NCI-H2171 (cell line): Measurements from ENCODE around the gene PPP1R12C.

Source experiments
- DNase-seq: peaks from one replicate; lab custom pipeline; 2025; lab: John Stamatoyannopoulos, UW

The PPP1R12C gene

DNA sequence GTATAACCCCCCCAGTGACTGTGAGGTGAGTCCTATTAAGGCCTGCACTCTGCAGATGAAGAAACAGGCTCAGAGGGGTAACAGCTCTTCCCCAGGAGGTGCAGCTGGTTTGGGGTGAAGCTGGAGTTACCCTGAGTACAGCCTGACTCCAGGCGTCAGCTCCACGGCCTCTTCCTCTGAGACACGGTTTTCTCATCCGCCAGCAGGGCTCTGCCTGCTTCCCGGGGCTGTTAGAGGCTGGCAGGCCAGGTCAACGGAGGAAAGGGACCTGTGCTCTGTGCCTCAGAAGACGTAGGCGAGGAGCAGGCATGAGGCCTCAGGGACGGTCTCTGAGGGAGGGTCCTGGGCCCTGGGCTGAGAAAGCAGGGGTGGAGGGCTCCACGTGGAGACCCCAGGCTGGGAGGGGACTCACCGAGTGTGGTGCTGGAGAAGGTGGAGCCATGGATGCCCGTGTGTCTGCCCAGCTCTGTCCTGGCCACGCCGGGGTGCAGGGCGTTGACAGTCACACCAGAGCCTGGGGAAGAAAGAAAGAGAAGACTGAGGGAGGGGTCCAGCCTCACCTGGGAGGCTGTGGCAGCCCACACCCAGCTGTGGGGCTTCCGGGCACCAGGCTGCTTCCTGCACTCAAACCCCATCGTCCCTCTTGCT is 70.3 kb downstream of the PPP1R12C start:
- DNase-seq, result no peak

DNA sequence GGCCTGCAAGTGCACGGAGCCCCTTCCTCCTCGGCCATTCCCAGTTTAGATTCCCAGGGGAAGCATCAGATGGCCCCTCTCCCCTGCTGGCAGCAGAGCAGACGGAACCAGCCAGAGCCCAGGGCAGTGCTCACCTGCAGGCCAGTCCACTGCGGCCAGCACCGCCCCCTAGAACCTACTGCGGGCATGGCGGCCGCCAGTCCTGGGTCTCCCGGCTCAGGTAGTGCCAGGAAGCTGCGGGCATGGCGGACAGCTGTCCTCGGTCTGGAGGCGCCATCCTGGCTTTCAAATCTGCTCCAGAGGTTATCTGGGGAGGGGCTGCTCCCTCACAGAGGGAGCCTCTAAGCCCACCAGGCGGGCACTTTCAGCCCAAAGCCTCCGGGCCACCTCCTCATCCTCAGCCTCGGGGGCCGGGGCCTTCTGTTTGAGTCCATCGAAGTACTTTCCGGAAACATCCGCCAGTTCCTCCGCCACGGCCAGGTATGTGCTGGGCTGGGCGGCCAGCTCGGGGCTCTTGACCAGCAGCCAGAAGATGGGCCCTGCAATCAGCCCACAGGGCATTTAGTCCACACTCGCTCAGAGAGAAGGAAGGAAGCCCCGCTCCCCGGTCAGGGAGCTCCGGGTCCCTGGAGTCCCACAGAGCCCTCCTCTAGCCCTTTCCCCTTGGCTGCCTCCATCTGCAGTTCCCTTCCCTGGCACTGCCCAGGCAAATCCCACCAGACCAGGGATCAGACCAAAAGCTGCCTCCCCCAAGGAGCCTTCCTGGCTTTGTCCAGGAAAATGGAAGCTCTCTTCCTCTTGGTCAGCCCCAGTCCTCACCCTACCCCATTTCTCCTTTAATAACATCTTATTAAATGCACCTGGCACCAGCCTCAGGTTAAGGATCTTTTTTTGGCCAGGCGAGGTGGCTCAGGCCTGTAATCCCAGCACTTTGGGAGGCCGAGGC is 72.4 kb downstream of the PPP1R12C start:
- DNase-seq, result no peak

DNA sequence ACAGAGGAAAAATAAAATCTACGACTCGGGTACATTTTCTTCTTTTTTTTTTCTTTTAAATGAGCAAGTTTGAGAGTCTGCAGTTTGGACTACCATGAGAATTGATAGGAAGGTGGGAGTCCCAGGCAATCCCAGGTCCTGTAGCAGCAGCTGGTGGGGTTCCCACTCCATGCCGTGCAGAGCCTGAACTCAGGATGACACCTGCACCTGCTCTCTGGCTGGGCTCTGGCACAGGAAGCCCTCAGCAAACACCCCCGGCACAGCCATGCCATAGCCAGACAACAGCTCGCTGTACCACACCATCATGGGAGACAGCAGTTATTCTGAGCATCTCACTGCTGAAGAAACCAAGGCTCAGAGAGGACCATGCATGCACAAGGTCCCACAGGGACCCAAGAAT is 73.2 kb downstream of the PPP1R12C start:
- no peak for DNase-seq

DNA sequence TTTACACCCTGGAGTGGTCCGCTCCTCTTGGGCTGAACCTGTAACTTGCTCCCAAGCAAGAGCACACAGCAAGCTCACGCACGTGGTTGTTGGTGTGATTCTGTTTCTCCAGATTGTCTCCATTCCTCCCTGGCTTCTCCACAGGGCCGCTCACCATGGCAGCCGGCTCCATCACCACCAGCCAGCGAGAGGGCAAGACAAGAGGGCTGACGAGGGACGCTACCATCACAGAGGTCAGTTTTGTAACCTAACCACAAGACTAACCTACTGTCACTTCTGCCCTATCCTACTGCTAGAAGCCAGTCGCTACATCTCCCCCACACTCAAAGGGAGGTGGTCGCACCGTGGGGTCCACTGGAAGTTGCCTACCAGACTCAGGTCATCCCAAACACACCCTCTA is 74.7 kb downstream of the PPP1R12C start:
- no peak for DNase-seq

DNA sequence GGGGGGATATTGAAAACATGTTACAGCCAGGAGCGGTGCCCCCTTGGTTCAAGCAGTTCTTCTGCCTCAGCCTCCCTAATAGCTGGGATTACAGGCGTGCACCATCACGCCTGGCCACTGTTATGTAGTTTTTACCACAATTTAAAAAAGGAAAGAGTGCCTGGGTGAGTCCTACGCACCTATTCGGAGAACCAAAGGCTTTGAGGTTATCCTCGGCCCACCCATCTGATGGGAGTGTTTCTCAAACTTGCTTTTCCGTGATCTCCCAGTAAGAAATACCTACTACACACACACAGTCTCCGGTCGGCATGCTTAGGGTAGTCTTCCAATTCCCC is 75.1 kb downstream of the PPP1R12C start:
- DNase-seq, result no peak

DNA sequence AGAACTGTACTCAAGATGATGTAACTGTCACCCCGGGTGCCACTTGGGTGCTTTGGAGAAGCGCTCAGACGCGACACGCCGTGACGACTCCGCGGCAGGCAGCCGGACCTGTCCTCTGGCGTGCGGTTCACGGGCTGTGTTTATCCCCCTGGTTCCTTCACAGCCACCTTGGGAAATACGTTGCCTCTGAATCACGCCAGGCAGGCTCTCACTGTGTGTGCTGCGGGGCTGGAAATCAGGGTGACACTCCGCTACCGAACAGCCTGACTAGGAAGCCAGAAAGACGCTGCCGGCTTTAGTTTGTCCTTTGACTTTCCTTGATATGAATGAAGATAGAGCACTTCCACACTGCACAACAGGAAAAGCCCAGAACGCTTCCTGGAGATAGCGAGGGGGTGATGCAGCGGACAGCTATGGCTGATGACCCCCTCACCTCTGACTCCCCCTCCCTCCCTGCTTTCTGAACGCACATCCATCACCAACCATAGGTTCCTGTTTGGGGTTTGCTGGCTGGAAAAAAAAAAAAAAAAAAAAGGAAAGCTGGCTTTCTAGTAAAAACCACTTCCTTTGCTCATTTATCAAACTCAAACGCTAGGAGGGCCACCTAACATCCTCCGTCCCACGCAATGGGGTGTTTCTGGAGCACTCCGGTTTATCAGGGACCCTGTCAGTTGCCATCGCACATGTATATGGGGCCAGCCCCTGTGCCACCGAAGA is 75.7 kb downstream of the PPP1R12C start:
- no peak for DNase-seq

DNA sequence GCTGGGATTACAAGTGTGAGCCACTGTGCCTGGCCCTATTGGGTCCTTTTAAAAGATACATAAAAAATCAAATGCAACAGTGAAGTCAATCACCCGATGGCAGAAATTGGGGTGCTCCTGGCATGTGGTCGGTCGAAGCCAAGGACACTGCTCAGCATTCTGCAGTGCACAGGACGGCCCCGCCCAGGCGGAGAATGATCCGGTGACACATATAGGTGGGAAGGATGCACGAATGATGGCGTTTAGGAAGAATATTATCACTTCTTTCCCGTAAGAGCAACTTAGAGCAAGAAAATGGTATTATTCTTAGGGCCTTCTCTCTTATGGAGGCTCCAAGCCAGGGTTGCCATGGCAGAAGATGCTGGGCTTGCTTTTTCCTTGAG is 76.2 kb downstream of the PPP1R12C start:
- no peak for DNase-seq
